HepG2 (cell line): ENCODE data around the gene HMCN2. TPM values are rescaled to one million over a fixed set of nuclear protein-coding genes. Genes with fewer than 3 reads are reported as not detected.

Experiments
- ARID3A ChIP-seq: IDR thresholded peaks from 2 replicates; pipeline ENCODE4 v1.6.1; 2012; ENCODE audit warnings: low read depth, low read length, improper control_type of control experiment
- ETV5 ChIP-seq: IDR thresholded peaks from 2 replicates; pipeline ENCODE4 v1.6.1; 2018; ENCODE audit warnings: missing biosample characterization, missing genetic modification reagents, inconsistent platforms, borderline replicate concordance
- MAX ChIP-seq: IDR thresholded peaks from 2 replicates; pipeline ENCODE4 v1.6.1; 2012; ENCODE audit warnings: inconsistent platforms
- RXRB ChIP-seq: IDR thresholded peaks from 2 replicates; pipeline ENCODE4 v1.6.1; 2016; ENCODE audit warnings: borderline replicate concordance, missing genetic modification reagents, missing compliant biosample characterization
- SP1 ChIP-seq, 2 experiments: fragments of 450-650 bp in 1 of 2; sonication (generic) in 1 of 2; formaldehyde crosslinking in 1 of 2; IDR thresholded peaks; 2 replicates each; pipeline versions ENCODE4 v1.4.0 to v1.6.1; 2016 to 2020; ENCODE audit warnings: missing genetic modification reagents in 1 of 2
- UBTF ChIP-seq: sonication (generic); formaldehyde crosslinking; IDR thresholded peaks from 2 replicates; pipeline ENCODE4 v1.4.0; 2020; ENCODE audit warnings: mild to moderate bottlenecking, missing genetic modification reagents
- ZNF432 ChIP-seq: sonication (generic); formaldehyde crosslinking; IDR thresholded peaks from 2 replicates; pipeline ENCODE4 v1.5.0; 2020; ENCODE audit warnings: missing genetic modification reagents, mild to moderate bottlenecking, borderline replicate concordance
- ZNF609 ChIP-seq: sonication (generic); formaldehyde crosslinking; IDR thresholded peaks from 2 replicates; pipeline ENCODE4 v1.4.0; 2020; ENCODE audit warnings: mild to moderate bottlenecking, missing genetic modification reagents, borderline replicate concordance
- ZNF614 ChIP-seq: IDR thresholded peaks from 2 replicates; pipeline ENCODE4 v1.6.1; 2018; ENCODE audit warnings: missing biosample characterization, missing genetic modification reagents, inconsistent platforms, borderline replicate concordance
- polyA plus RNA-seq, 8 experiments: library from polyadenylated mRNA; depleted of rRNA in 3 of 8; stranded (reverse) in 7 of 8; unstranded in 1 of 8; fragments of >200 nt; fragmentation: Illumina TruSeq in 4 of 8; extraction: Trizol in 4 of 8; gene quantifications; 2 replicates each; pipeline versions ENCODE4 v1.2.1 to v1.2.3, GENCODE V29; 2011 to 2016; ENCODE audit warnings: low read depth in 4 of 8, missing spikeins in 1 of 8, mixed read lengths in 1 of 8; ENCODE audit not compliant: insufficient read depth in 1 of 8
- total RNA-seq, 5 experiments: library from RNA; depleted of rRNA; stranded (reverse); fragments of >200 nt; fragmentation: Illumina TruSeq; extraction: Trizol; gene quantifications; 2 replicates each; pipeline ENCODE4 v1.2.3, GENCODE V29; 2016; ENCODE audit warnings: low read depth in 1 of 5

The HMCN2 gene
- total and polyA plus RNA-seq, 2 of the 13 experiments (the other 11 are each of a cell fraction or from before 2014, with no cell fraction given): 0.09 TPM; not detected in 1

DNA sequence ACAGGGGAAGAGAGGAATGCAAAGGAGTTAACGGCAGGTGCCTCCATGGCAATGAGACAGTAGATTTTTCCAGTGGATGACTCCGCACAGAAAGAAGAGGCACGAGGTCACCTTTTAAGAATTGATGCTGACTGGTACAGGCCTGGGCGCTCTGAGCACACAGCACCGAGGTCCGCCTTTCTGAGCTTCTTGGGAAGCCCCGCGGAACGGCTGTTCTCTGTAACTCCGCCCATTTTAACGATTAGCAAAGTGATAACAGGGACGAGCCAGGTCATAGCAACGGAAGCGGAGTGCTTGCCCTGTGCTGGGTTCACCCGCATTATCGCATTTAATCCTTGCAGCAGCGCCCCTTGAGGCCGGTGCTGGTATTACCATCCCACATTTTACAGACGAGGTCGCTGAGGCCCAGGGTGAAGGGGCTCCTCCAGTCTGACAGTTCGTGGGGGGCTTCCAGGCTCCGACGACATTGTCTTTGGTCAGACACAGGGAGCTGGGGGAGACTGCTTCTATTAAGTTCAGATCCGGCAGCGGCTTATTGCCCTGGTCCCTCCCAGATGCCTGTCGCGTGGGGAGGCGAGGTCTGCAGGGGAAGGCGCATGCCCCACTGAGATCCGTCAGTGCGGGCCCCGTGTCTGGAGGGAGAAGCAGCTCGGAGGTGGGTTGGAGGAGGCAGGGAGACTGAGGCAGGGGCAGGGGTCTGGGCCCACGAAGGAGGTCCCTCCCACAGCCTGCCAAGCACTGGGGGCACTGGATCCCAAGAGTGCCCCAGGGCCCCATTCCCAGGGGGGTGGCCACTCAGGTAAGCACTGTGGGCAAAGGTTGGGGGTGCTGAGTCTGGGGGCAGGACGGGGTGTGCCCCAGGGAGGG, 22.3 kb upstream of the HMCN2 start (continued):
- no peak for TF ChIP-seq ZNF609 (CRISPR knock-in tag)
- TF ChIP-seq ZNF614: 0 out of 2 replicates have a peak, but pooled peaks have one; percentile 69
- TF ChIP-seq ARID3A: peak; percentile 74; the same call in 1 of the 2 replicates
- TF ChIP-seq RXRB (CRISPR knock-in tag): peak; percentile 44; the same call in 1 of the 2 replicates
- TF ChIP-seq ETV5 (CRISPR knock-in tag): peak; percentile 62
- TF ChIP-seq MAX: peak; percentile 41; the same call in 1 of the 2 replicates
- TF ChIP-seq UBTF: no peak
- no peak for TF ChIP-seq SP1 (IDR thresholded peaks at IDR 0.05)
- no peak for TF ChIP-seq SP1 (CRISPR knock-in tag; IDR thresholded peaks at IDR 0.05)
- no peak for TF ChIP-seq ZNF432 (CRISPR knock-in tag)
